Right atrium auricular region (tissue), 2 donors: ENCODE measurements around the gene SLC17A9. TPM values are rescaled to one million over a fixed set of nuclear protein-coding genes. Genes with fewer than 3 reads are reported as not detected.

Experiments used
- DNase-seq: peaks from one replicate; pipeline ENCODE4 v3.0.0-alpha.2; 2019; ENCODE audit warnings: low spot score
- H3K27ac ChIP-seq, 2 donors: fragments of 200-600 bp; sonication (generic); 1 replicate in 1 of 2; 2 replicates in 1 of 2; pipeline ENCODE4 v1.5.1; 2016 to 2019
- H3K27me3 ChIP-seq, 2 donors: fragments of 200-600 bp; sonication (generic); one replicate each; pipeline versions ENCODE4 v1.5.1 to v1.6.0; 2017 to 2019
- H3K36me3 ChIP-seq: fragments of 200-600 bp; sonication (generic); one replicate; pipeline ENCODE4 v1.5.1; 2016
- H3K4me1 ChIP-seq, 2 donors: fragments of 200-600 bp; sonication (generic); one replicate each; pipeline versions ENCODE4 v1.5.1 to v1.6.0; 2017 to 2019
- H3K4me3 ChIP-seq, 2 donors: fragments of 200-600 bp; sonication (generic); 1 replicate in 1 of 2; 2 replicates in 1 of 2; pipeline ENCODE4 v1.5.1; 2017 to 2019; ENCODE audit warnings: mild to moderate bottlenecking in 1 of 2, moderate library complexity in 1 of 2
- H3K9me3 ChIP-seq, 2 donors: fragments of 200-600 bp; sonication (generic); one replicate each; pipeline ENCODE4 v1.5.1; 2019
- total RNA-seq, 2 donors: library from RNA; depleted of rRNA; stranded (reverse); fragments of >200 nt; gene quantifications; one replicate each; pipeline ENCODE4 v1.1.0, GENCODE V29; 2016
- TF ChIP-seq, protein P1 (sequence below), 2 donors: fragments of 200-600 bp; sonication (generic); IDR thresholded peaks; one replicate each; pipeline ENCODE4 v1.5.1; 2019; ENCODE audit warnings: antibody characterized with exemption in 2 of 2

Gene SLC17A9
- total RNA-seq, 2 donors from 2014 or later, result 1.3 to 1.8 TPM

DNA sequence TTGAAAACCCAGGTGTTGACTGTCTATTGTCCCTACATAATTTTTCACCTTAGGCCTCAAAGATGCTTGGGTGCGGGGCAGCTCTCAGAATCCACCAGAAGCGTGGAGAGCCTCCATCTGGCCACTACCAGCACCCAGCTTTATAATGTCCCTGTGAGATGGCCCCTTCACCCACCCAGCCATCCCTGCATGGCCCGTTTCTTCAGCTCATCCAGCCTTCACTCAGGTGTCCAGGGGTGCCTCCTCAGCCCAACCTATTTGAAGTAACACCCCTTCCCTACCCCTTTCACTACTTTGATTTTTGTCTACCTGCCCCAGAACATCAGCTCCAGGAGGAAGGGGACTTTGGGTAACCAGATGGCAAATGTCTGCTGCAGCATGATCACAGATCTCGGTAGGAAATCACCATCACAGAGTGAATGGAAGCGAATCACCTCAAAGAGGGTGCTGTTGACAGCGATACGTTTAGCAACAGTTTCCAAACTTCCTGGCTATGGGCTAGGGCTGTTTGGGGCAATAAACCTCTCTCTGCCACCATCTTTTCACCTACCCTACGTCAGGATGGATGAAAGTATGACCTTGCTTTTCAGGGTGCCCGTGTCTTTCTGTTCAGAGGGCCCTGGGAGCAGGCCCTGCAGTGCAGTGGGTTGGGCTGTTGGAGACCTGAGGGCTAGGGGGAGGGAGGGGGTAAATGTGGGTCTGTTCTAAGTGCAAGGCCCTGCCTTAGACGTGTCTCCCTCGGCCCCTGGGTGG is 1.2 kb upstream of the SLC17A9 start:
- Histone ChIP-seq H3K27ac (no peak overlapping the region), H3K27me3 (no peaks in the 10 kb centered on the region), H3K9me3 (no peaks in the 10 kb centered on the region), H3K4me3 (no peak overlapping the region), H3K36me3 (peaks cover 31% of the 10 kb centered on the region), H3K4me1 (peaks cover 0 to 55% of the 10 kb centered on the region in 2 donors)
- TF ChIP-seq, protein P1, sequence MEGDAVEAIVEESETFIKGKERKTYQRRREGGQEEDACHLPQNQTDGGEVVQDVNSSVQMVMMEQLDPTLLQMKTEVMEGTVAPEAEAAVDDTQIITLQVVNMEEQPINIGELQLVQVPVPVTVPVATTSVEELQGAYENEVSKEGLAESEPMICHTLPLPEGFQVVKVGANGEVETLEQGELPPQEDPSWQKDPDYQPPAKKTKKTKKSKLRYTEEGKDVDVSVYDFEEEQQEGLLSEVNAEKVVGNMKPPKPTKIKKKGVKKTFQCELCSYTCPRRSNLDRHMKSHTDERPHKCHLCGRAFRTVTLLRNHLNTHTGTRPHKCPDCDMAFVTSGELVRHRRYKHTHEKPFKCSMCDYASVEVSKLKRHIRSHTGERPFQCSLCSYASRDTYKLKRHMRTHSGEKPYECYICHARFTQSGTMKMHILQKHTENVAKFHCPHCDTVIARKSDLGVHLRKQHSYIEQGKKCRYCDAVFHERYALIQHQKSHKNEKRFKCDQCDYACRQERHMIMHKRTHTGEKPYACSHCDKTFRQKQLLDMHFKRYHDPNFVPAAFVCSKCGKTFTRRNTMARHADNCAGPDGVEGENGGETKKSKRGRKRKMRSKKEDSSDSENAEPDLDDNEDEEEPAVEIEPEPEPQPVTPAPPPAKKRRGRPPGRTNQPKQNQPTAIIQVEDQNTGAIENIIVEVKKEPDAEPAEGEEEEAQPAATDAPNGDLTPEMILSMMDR (IDR thresholded peaks at IDR 0.05), result no peak
- DNase-seq, result no peak

DNA sequence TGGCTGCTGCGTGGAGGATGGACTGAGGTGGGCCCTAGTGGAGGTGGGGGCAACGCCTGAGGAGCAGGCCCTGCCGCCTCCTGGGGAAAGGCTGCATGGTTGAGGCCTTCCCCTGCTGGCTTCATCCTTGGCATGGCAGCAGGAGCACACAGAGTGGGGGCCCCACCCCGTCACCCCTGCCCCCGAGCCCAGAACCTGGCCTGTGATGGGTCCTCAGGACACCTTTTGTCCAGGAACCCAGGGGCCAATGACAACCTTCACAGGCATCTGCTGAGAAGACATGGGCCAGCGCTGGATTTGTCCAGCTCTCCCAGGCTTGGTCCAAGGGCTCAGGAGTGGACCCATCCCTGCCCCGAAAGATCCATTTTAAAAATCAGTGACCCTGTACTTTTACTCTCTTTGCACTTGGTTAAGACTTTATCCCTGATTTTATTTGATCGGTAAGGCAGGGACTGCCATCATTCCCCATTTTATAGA is 575 bp upstream of the SLC17A9 start:
- Histone ChIP-seq H3K27me3 (no peaks in the 10 kb centered on the region), H3K9me3 (no peaks in the 10 kb centered on the region), H3K4me3 (peak overlapping the region; percentile 24 to 46), H3K36me3 (peaks cover 25% of the 10 kb centered on the region), H3K4me1 (peaks cover 0 to 50% of the 10 kb centered on the region in 2 donors), H3K27ac (peak overlapping the region; percentile 28 to 84)
- TF ChIP-seq, protein P1 (IDR thresholded peaks at IDR 0.05), result no peak
- DNase-seq, result no peak

DNA sequence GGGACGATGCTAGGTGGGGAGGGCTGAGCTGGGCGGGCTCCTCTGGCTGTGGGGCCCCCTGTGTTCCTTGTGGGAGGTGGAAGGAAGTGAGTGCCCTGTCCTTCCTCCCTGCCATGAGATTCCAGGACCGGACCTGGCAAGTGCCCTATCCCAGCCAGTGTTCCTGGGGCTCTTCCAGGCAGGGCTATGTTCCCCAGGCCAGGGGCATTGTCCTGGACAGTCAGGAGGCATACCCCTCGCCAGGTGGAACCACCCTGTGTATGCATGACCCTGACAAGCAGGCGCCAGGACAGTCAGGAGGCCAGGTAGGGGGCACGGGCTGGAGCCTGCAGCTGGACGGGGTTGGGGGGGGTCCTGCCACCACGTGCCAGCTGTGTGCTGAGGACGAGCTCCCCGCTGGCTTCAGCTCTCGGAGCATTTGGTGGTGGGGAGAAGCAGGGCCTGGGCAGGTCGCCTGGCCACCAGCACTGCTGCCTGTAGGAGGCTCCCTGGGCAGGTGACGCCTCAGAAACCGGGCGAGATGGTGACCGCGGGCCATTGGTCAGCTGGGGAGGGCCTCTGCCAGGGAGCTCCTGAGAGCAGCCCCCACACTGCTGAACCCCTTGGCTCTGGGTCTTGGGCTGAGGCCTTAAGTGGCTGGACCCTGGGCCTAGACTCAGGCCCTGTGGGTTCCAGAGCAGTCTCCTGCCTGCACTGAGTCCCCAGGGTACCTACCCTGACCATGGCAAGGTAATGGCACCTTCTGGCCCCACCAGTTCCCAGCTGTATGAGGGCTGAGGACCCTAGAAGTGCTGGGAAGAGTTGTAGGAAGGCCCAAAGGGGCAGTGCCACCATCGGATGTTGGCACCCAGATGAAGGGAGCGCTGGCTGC is 694 bp downstream of the SLC17A9 start:
- Histone ChIP-seq H3K27ac (peak overlapping the region; percentile 80 to 84), H3K4me3 (peak overlapping the region; percentile 24 to 46), H3K27me3 (no peaks in the 10 kb centered on the region), H3K36me3 (peaks cover 14% of the 10 kb centered on the region), H3K4me1 (peaks cover 0 to 43% of the 10 kb centered on the region in 2 donors), H3K9me3 (no peaks in the 10 kb centered on the region)
- TF ChIP-seq, protein P1 (IDR thresholded peaks at IDR 0.05), result no peak
- DNase-seq, result no peak

DNA sequence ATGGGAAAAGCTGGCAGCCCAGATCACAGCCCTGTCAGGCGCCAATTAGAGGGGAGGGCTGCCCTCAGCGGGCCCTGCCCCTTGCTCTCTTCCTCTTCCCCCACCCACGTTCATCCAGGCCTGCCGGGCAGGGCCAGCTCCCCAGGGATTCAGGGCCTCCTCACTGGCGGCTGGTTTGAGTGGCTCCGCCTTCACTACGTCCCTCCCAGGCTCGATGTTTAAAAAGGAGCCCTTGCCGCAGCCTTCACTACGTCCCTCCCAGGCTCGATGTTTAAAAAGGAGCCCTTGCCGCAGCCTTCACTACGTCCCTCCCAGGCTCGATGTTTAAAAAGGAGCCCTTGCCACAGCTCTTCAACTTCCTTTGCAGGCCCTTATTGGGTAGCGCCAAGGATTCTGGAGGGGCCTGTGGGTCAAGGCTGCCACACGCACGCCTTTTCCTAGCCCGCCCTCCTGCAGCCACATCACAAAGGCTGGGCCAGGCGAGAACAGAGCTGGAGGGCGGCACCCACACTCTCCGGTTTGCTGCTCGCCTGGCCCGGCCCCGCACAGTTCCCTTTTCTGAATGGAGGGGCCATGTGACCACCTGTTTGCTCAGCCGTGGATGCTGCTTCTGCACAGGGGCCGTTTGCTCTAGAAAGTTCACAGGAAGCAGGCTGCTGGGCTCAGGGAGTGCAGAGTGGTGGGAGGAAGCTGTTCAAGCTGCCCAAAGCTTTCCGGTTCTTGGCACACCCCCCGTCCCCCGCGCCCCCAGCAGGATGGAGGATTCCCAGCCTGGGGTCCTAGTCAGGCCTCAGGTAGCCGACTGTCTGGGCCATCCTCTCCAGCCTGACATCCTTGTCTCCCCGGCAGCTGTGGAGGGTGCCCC is 1.6 kb downstream of the SLC17A9 start:
- Histone ChIP-seq H3K4me3 (peak overlapping the region; percentile 24 to 46), H3K27ac (peak overlapping the region; percentile 80 to 84), H3K36me3 (peaks cover 11% of the 10 kb centered on the region), H3K4me1 (peaks cover 0 to 43% of the 10 kb centered on the region in 2 donors), H3K27me3 (no peaks in the 10 kb centered on the region), H3K9me3 (no peaks in the 10 kb centered on the region)
- TF ChIP-seq, protein P1 (IDR thresholded peaks at IDR 0.05), result no peak
- DNase-seq, result peak; percentile 78
